ENCODE data around the gene ADH1A.

DNA sequence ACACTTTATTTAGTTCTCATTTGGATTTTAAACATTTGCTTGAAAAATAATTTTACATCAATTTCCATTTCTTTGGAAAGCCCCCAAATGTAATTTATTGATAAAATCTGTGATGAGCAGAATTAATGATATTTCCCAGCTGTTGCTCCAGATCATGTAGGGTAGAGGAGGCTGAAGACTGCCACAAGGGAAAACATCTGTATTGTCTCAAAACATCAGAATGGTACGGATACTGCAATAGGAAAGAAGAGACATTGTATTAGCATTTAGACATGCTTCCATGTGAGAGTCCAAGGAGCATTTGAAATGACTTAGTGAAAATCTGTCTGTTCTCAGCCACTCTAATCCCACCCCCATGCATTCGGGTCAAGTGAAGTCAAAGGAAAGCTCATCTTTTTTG lies 14.4 kb downstream of the ADH1A start:
- no peak for TF ChIP-seq EZH2phosphoT487 (IDR thresholded peaks at IDR 0.05; ENCODE audit: borderline replicate concordance, low read length)
- no peak for TF ChIP-seq CTCF (conservative IDR thresholded peaks at IDR 0.05; ENCODE audit: low read depth, low read length)
- TF ChIP-seq EZH2 (IDR thresholded peaks at IDR 0.05; ENCODE audit: low read length, unreplicated experiment) = no peak

Measured in PC-3 (cell line).